ES-I3 (cell line): ENCODE data around the gene SLAMF6.
"Not testable (repeated sequence)": the region's sequence is repeated elsewhere in the genome, so short reads cannot be mapped to it uniquely, and the experiment has no call there.

Experiments
- H3K36me3 ChIP-seq: 2 replicates; pipeline ENCODE4 v1.6.1; 2013; ENCODE audit warnings: mild to moderate bottlenecking, low read length, control low read depth, moderate library complexity; ENCODE audit not compliant: insufficient read depth
- H3K4me1 ChIP-seq: 2 replicates; pipeline ENCODE4 v1.6.1; 2013; ENCODE audit warnings: mild to moderate bottlenecking, control low read depth, low read length; ENCODE audit not compliant: insufficient read depth
- H3K9ac ChIP-seq: 2 replicates; pipeline ENCODE4 v1.6.1; 2013; ENCODE audit warnings: low read depth, mild to moderate bottlenecking, low read length, moderate library complexity
- H3K9me3 ChIP-seq: 2 replicates; pipeline ENCODE4 v1.6.1; 2013; ENCODE audit warnings: mild to moderate bottlenecking, low read length, moderate library complexity; ENCODE audit not compliant: control insufficient read depth, insufficient read depth

SLAMF6 gene

GRCh38 chr1:160537714-160538665, 14.9 kb upstream of the SLAMF6 start:
- Histone ChIP-seq H3K36me3 (no peaks in the 10 kb centered on the region), H3K9me3 (peaks cover 2% of the 10 kb centered on the region; the same call in 1 of the 2 replicates), H3K4me1 (no peaks in the 10 kb centered on the region), H3K9ac (no peak overlapping the region)

DNA sequence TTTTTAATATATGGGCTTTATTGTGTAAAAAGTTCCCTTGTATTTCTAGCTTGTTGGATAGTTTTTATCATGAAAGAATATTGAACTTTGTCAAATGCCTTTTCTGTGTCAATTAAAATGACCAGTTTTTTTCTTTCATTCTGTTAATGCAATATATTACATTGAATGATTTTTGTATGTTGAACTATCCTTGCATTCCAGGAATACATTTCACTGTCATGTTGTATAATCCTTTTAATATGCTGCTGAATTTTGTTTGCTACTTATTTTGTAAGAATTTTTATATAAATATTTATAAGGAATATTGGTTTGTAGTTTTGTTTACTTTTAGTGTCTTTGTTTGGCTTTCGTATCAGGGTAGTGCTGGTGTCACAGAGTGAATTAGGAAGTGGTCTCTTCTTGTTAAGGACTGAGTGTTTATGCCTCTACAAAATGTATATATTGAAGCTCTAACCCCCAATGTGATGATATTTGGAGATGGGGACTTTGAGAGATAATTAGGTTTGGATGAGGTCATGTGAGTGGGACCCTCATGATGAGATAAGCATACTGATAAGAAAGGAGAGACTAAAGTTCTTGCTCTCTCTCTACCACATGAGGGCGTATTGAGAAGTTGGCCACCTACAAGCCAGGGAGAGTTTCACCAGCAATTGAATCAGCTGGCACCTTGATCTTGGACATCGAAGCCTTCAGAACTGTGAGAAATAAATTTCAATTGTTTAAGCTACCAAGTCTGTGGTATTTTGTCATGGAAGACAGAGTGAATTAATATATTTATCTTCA, 12.0 kb upstream of the SLAMF6 start:
- no peak overlapping the region for H3K9ac ChIP-seq
- H3K4me1 ChIP-seq, result no peaks in the 10 kb centered on the region
- H3K36me3 ChIP-seq, result no peaks in the 10 kb centered on the region
- H3K9me3 ChIP-seq, result peaks cover 6% of the 10 kb centered on the region

GRCh38 chr1:160532557-160532813, 9.4 kb upstream of the SLAMF6 start:
- not testable (repeated sequence) for H3K36me3 ChIP-seq, H3K9ac ChIP-seq, H3K9me3 ChIP-seq, H3K4me1 ChIP-seq

DNA sequence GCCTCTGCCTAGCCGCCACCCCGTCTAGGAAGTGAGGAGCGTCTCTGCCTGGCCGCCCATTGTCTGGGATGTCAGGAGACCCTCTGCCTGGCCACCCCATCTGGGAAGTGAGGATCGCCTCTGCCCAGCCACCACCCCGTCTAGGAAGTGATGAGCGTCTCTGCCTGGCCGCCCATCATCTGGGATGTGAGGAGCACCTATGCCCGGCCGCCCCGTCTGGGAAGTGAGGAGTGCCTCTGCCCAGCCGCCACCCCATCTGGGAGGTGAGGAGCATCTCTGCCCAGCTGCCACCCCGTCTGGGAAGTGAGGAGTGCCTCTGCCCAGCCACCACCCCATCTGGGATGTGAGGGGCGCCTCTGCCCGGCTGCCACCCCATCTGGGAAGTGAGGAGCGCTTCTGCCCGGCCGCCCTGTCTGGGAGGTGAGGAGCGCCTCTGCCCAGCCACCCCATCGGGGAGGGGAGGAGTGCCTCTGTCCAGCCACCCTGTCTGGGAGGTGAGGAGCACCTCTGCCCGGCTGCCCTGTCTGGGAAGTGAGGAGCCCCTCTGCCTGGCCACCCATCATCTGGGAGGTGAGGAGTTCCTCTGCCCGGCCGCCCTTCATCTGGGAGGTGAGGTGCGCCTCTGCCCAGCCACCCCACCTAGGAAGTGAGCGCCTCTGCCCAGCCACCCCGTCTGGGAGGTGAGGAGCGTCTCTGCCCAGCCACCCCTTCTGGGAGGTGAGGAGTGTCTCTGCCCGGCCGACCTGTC, 8.9 kb upstream of the SLAMF6 start:
- H3K36me3 ChIP-seq, H3K9ac ChIP-seq, H3K9me3 ChIP-seq, H3K4me1 ChIP-seq: not testable (repeated sequence)

DNA sequence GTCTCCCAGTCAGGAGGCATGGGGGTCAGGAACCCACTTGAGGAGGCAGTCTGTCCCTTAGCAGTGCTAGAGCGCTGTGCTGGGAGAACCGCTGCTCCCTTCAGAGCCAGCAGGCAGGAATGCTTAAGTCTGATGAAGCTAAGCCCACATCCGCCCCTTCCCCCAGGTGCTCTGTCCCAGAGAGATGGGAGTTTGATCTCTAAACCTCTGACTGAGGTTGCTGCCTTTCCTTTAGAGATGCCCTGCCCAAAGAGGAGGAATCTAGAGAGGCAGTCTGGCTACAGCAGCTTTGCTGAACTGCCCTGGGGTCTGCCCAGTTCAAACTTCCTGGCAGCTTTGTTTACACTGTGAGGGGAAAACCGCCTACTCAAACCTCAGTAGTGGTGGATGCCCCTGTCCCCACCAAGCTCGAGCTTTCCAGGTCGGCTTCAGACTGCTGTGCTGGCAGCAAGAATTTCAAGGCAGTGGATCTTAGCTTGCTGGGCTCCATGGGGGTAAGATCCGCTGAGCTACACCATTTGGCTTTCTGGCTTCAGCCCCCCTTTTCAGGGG, 6.4 kb upstream of the SLAMF6 start:
- H3K36me3 ChIP-seq, H3K4me1 ChIP-seq, H3K9ac ChIP-seq, H3K9me3 ChIP-seq: not testable (repeated sequence)

DNA sequence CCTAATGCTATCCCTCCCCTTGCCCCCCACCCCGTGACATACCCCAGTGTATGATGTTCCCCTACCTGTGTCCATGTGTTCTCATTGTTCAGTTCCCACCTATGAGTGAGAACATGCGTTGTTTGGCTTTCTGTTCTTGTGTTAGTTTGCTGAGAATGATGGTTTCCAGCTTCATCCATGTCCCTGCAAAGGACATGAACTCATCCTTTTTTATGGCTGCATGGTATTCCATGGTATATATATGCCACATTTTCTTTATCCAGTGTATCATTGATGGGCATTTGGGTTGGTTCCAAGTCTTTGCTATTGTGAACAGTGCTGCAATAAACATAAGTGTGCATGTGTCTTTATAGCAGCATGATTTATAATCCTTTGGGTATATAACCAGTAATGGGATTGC, 734 bp upstream of the SLAMF6 start:
- peaks cover 18% of the 10 kb centered on the region for H3K4me1 ChIP-seq
- H3K9me3 ChIP-seq, result not testable (repeated sequence)

DNA sequence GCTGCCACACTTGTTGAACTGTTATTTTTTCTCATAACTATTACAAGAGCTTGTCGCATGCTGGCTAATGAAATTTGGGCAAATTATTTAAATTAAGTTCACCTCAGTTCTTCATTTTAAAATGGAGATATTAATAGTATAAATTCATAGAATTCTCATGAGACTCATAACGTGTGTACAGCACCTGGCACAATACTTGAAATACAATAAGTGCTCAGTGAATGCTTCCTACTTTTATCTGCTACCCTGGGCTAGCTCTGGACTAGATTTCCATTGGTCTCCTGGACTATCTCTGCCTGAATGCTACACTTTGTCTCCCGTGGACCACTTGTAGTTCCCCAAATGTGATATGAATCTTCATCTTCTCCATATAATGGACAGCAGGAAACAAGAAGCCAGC, 919 bp downstream of the SLAMF6 start:
- Histone ChIP-seq H3K9me3 (no peaks in the 10 kb centered on the region; the same call in 1 of the 2 replicates), H3K9ac (no peak overlapping the region), H3K36me3 (no peaks in the 10 kb centered on the region), H3K4me1 (peaks cover 18% of the 10 kb centered on the region)

More for the DNA sequence above, 734 bp upstream of the SLAMF6 start:
- not testable (repeated sequence) for H3K9ac ChIP-seq, H3K36me3 ChIP-seq

DNA sequence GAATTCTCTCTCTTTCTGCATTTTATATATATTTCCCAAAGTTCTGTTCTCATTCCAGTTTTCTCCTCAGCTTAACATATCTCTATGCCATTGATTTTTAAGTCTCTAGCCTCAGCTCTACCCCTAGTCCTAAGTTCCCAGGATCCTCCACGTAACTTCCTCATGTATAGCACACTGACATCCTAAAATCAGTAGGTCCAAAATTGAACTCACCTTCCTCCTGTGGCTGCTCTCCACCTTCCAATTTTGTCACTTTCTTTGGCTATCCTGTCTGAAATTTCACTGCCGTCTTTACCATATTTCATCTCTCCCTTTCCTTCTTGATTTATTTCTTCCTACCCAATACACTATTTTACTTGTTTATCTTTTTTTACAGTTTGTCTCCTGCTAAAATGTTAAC, 1.5 kb downstream of the SLAMF6 start:
- H3K4me1 ChIP-seq, result peaks cover 18% of the 10 kb centered on the region
- no peak overlapping the region for H3K9ac ChIP-seq

GRCh38 chr1:160520999-160521398, 2.1 kb downstream of the SLAMF6 start:
- Histone ChIP-seq H3K9me3 (no peaks in the 10 kb centered on the region; the same call in 1 of the 2 replicates), H3K36me3 (no peaks in the 10 kb centered on the region), H3K9ac (no peak overlapping the region), H3K4me1 (peaks cover 18% of the 10 kb centered on the region)

More for the DNA sequence above, 1.5 kb downstream of the SLAMF6 start:
- Histone ChIP-seq H3K9me3 (no peaks in the 10 kb centered on the region; the same call in 1 of the 2 replicates), H3K36me3 (no peaks in the 10 kb centered on the region)

DNA sequence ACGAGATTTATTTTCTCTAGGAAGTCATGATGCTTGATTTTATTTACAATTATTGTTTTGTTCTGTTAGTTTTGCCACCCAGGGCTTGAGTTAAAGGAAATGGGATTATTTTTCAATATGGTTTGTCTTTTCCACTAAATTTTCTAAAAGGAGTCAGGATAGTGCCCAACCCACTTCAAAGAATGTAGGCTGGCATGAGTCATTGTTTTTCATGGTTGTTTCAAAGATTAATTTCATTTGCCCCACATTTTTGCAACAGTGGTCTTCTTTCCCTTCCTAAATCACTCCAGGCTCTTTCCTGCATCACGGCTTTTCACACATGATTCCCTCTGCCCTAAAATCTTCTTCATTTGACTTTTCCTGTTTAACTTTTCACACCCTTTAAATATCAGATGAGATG, 2.5 kb downstream of the SLAMF6 start:
- H3K9ac ChIP-seq, result no peak overlapping the region
- no peaks in the 10 kb centered on the region for H3K36me3 ChIP-seq

GRCh38 chr1:160519642-160520435, 3.2 kb downstream of the SLAMF6 start:
- no peaks in the 10 kb centered on the region for H3K36me3 ChIP-seq
- H3K9me3 ChIP-seq, result no peaks in the 10 kb centered on the region; the same call in 1 of the 2 replicates
- peaks cover 18% of the 10 kb centered on the region for H3K4me1 ChIP-seq
- no peak overlapping the region; the same call in 1 of the 2 replicates for H3K9ac ChIP-seq

More for the DNA sequence above, 2.5 kb downstream of the SLAMF6 start:
- Histone ChIP-seq H3K4me1 (peaks cover 18% of the 10 kb centered on the region), H3K9me3 (no peaks in the 10 kb centered on the region; the same call in 1 of the 2 replicates)

DNA sequence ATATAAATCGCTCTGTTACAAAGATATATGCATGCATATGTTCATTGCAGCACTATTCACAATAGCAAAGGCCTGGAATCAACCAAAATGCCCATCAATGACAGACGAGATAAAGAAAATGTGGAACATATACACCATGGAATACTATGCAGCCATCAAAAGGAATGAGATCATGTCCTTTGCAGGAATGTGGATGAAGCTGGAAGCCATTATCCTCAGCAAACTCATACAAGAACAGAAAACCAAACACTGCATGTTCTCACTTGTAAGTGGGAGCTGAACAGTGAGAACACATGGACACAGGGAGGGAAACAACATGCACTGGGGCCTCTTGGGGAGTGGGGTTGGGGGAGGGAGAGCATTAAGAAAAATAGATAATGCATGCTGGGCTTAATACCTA, 5.5 kb downstream of the SLAMF6 start:
- not testable (repeated sequence) for H3K9me3 ChIP-seq, H3K9ac ChIP-seq, H3K36me3 ChIP-seq
- peaks cover 18% of the 10 kb centered on the region for H3K4me1 ChIP-seq

GRCh38 chr1:160515908-160516307, 7.1 kb downstream of the SLAMF6 start:
- not testable (repeated sequence) for H3K36me3 ChIP-seq, H3K9me3 ChIP-seq, H3K9ac ChIP-seq
- peaks cover 12% of the 10 kb centered on the region for H3K4me1 ChIP-seq
